A549 (cell line): ENCODE measurements around the gene SMIM32.

Experiments used
- CTCF ChIP-seq: fragments of >200 bp; sonication (Bioruptor Twin); formaldehyde crosslinking; IDR thresholded peaks from 3 replicates; pipeline ENCODE4 v1.5.1; 2016
- MYC ChIP-seq: IDR thresholded peaks from 2 replicates; pipeline ENCODE4 v1.6.1; 2012; ENCODE audit warnings: mild to moderate bottlenecking, inconsistent platforms, low read length, improper control_type of control experiment, borderline replicate concordance
- RNF2 ChIP-seq: fragments of 200-600 bp; sonication (generic); IDR thresholded peaks from 2 replicates; pipeline ENCODE4 v1.6.1; 2016; ENCODE audit warnings: low read depth, mild to moderate bottlenecking, antibody characterized with exemption, moderate library complexity, borderline replicate concordance

DNA sequence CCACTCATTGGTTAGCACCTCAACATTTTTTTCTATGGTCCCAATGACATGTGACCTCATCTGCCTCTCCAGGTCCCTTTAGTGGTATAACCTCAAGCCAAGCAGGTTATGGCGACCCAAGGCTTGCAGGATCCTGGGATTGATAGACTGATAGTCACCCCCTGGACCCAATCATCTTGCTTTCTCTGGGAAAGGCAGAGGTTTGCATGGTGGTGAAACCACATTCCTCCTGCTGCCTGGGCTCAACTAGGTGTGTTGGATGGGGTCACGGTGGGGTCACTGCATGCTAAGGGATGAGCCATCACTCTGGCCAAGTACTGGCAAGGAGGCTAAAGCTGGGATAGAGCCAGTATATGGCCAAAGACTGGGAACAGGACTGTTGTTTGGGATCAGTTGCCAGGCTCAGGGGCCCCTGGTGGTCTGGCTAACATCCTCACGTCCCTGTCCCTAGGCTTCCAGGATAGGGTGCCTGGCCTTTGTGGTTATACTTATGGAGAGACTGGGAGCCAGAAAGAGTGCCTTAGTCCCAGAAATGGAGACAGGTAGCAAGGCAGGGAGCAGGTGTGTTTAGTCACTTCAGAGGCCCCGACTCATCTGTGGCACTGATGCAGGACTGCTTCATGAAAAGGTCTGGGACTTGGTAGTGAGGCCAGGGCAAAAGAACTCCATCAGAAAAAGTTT lies 4.6 kb upstream of the SMIM32 start:
- TF ChIP-seq CTCF: no peak
- no peak for TF ChIP-seq RNF2
- TF ChIP-seq MYC: no peak
